ENCODE results near the gene CABYR. TPM values are rescaled to one million over a fixed set of nuclear protein-coding genes. Genes with fewer than 3 reads are reported as not detected.

Gene CABYR
- total RNA-seq, 1 donor from 2014 or later = 0.49 TPM

DNA sequence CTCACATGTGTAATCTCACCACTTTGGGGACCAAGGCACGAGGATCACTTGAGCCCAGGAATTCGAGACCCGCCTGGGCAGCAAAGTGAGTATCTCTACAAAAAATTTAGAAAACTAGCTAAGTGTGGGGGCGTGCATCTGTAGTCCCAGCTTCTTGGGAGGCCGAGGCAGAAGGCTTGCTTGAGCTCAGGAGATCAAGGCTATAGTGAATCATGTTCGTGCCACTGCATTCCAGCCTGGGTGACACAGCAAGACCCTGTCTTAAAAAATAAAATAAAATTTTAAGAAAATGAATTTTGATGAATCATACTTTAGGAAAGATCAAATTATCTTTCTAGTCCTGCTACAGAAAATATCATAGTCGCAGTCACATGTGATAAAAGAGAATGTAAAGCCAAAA lies 46.9 kb downstream of the CABYR start:
- DNase-seq (ENCODE audit: low spot score) = no peak
- Mint-ChIP-seq H3K4me1 (ENCODE audit: low read depth) (no peaks in the 10 kb centered on the region), H3K9me3 (no peaks in the 10 kb centered on the region), H3K4me3 (no peak overlapping the region), H3K27ac (no peak overlapping the region), H3K36me3 (ENCODE audit: low read depth) (no peaks in the 10 kb centered on the region), H3K27me3 (ENCODE audit: insufficient read depth) (peaks cover 5% of the 10 kb centered on the region)
- intact Hi-C loops (cut with micrococcal nuclease) = no loop called here

DNA sequence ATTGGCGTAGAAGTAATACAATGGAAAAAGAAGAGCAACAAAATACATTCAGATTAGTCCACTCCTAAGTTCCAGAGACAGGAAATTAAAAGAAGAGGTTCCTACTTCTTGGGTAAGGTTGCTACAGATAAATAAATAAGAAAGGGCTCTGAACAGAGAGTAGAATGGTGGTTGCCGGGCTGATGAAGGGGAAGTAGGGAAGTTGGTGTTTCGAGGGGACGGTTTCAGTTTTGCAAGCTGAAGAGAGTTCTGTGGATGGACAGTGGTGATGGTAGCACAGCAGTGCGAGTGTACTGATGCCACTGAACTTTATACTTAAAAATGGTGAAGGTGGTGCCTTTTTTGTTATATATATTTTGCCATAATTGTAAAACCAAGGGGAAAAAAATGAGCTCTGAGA lies 48.2 kb downstream of the CABYR start:
- H3K4me1 Mint-ChIP-seq (ENCODE audit: low read depth) = no peaks in the 10 kb centered on the region
- H3K4me3 Mint-ChIP-seq = no peak overlapping the region
- no peak overlapping the region for H3K27ac Mint-ChIP-seq
- no peaks in the 10 kb centered on the region for H3K36me3 Mint-ChIP-seq (ENCODE audit: low read depth)
- no peaks in the 10 kb centered on the region for H3K9me3 Mint-ChIP-seq
- no peak for DNase-seq (ENCODE audit: low spot score)
- intact Hi-C loops (cut with micrococcal nuclease) = no loop called here
- peaks cover 5% of the 10 kb centered on the region for H3K27me3 Mint-ChIP-seq (ENCODE audit: insufficient read depth)

DNA sequence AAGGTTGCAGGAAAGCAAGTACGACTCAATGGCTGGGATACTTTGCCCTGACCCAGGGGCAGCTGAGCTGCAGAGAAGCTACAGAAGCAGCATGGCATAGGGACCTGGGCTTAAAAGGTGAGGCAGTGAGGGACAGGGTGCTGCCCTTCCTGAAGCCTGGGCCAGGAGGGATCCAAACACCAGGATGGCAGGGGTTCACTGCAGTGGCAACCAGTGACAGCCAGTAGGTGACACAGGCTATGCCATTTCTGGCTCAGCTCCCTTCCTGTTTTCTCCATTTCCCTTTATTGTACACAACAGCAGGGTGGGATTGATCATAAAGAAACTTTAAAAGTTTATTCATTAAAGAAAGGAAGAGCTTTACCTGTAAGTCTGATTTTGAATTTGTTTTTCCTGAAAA lies 48.8 kb downstream of the CABYR start:
- H3K4me3 Mint-ChIP-seq = no peak overlapping the region
- no peaks in the 10 kb centered on the region for H3K36me3 Mint-ChIP-seq (ENCODE audit: low read depth)
- peaks cover 8% of the 10 kb centered on the region for H3K27me3 Mint-ChIP-seq (ENCODE audit: insufficient read depth)
- H3K27ac Mint-ChIP-seq = no peak overlapping the region
- no peaks in the 10 kb centered on the region for H3K4me1 Mint-ChIP-seq (ENCODE audit: low read depth)
- H3K9me3 Mint-ChIP-seq = no peaks in the 10 kb centered on the region
- intact Hi-C loops (cut with micrococcal nuclease) = no loop called here
- DNase-seq (ENCODE audit: low spot score) = no peak

DNA sequence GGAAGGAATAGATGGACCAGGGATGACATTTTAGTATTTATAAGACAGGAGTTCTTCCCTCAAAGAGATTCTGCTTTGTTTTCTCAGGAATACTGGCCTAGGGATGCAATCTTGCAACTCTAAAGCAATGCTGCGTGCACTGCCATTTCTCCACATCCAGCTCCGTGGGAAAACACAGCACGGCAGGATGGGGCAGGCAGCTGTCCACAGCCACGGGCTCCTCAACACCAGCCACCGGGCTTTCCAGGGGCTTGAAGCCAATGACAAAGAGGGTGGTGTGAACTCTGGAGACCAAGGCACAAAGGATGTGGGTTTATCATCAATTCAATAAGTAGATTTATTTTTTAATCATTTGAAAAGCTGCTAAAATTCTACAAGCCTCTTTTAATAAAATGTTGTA lies 49.3 kb downstream of the CABYR start:
- Mint-ChIP-seq H3K27me3 (ENCODE audit: insufficient read depth) (peaks cover 12% of the 10 kb centered on the region), H3K4me1 (ENCODE audit: low read depth) (no peaks in the 10 kb centered on the region), H3K36me3 (ENCODE audit: low read depth) (no peaks in the 10 kb centered on the region), H3K27ac (no peak overlapping the region), H3K4me3 (no peak overlapping the region), H3K9me3 (no peaks in the 10 kb centered on the region)
- no peak for DNase-seq (ENCODE audit: low spot score)
- intact Hi-C loops (cut with micrococcal nuclease) = no loop called here

DNA sequence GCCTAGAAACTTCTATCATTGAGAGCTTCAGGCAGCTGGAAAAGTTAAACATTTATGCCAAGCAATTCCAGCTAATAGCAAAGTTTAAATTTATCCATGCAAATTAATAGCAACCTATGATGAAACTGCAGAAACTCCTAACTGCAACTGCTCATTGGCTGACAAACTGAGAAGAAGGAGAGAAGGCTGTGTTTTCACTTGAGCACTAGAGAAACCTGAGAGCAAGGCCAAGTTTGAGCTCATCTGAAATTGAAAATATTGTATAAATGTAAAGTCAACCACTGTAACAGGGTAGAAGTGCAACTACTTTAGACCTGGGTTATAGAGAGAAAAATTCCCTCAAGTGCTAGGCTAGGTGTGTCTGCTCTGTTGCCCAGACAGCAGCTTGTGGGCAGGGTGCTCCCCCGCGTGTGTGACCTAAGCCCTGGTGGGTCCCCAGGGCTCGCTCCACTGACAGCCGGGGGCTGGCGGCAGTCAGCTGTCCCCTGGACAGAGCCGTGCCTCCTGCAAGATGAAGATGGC lies 50.2 kb downstream of the CABYR start:
- intact Hi-C loops (cut with micrococcal nuclease) = no loop called here
- DNase-seq (ENCODE audit: low spot score) = no peak

DNA sequence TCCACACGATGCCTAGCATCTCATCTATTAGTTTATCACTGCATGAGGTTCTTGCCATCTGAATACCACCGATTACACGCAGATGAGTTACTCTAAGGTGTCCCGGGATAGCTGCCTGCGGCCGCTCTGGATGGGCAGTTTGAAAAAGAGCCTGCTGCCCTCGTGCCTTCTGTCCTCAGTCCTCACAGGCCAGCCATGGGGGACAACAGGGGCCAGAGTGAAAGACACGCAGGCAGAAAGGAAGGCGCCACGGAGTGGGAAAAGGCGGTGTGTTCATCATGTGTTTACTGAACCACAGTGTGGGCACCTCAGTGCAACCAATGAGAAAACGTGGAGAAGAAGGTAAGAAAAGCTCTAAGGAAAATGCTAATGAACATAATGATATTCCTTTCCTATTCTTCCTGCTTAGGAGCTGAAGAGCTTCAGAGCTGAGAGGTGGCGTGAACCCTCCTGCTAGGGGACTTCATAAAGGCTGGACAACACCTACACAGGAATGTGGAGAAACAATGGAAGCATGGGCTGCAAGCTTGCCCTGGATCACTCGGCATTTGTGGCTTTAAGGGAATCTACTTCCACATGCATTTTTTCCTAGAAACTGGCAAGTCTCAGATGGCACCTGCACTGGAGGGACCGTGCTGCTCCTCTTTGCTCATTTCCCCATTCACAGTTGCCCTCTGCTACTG lies 50.9 kb downstream of the CABYR start:
- no peak overlapping the region for H3K27ac Mint-ChIP-seq
- intact Hi-C loops (cut with micrococcal nuclease) = no loop called here
- no peak overlapping the region for H3K4me3 Mint-ChIP-seq
- H3K9me3 Mint-ChIP-seq = no peaks in the 10 kb centered on the region
- no peaks in the 10 kb centered on the region for H3K36me3 Mint-ChIP-seq (ENCODE audit: low read depth)
- H3K4me1 Mint-ChIP-seq (ENCODE audit: low read depth) = no peaks in the 10 kb centered on the region
- H3K27me3 Mint-ChIP-seq (ENCODE audit: insufficient read depth) = peaks cover 12% of the 10 kb centered on the region
- no peak for DNase-seq (ENCODE audit: low spot score)

More for the DNA sequence above, 50.2 kb downstream of the CABYR start:
- no peak overlapping the region for H3K27ac Mint-ChIP-seq
- H3K9me3 Mint-ChIP-seq = no peaks in the 10 kb centered on the region
- no peaks in the 10 kb centered on the region for H3K36me3 Mint-ChIP-seq (ENCODE audit: low read depth)
- no peak overlapping the region for H3K4me3 Mint-ChIP-seq
- peaks cover 12% of the 10 kb centered on the region for H3K27me3 Mint-ChIP-seq (ENCODE audit: insufficient read depth)
- H3K4me1 Mint-ChIP-seq (ENCODE audit: low read depth) = no peaks in the 10 kb centered on the region

DNA sequence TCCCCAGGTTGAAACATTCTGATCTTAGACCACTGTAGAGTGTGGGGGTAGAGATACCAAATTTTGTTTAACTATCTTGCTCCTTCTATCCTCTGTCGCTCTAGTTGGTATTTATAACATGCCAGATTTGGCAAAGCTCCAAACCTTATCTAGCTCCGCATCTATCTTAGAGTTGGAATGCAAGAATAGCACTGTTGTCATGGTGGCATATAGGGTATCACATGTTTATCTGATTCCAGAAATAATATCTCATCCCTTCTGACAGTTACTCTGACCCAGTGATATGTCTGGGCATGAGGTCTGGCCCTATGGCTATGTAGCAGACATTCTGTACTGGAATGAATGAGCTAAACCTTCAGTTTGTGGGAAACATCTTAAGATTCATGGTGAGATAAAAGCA lies 51.7 kb downstream of the CABYR start:
- Mint-ChIP-seq H3K4me3 (no peak overlapping the region), H3K4me1 (ENCODE audit: low read depth) (no peaks in the 10 kb centered on the region), H3K9me3 (no peaks in the 10 kb centered on the region), H3K27ac (no peak overlapping the region), H3K36me3 (ENCODE audit: low read depth) (no peaks in the 10 kb centered on the region), H3K27me3 (ENCODE audit: insufficient read depth) (peaks cover 12% of the 10 kb centered on the region)
- intact Hi-C loops (cut with micrococcal nuclease) = no loop called here
- no peak for DNase-seq (ENCODE audit: low spot score)

DNA sequence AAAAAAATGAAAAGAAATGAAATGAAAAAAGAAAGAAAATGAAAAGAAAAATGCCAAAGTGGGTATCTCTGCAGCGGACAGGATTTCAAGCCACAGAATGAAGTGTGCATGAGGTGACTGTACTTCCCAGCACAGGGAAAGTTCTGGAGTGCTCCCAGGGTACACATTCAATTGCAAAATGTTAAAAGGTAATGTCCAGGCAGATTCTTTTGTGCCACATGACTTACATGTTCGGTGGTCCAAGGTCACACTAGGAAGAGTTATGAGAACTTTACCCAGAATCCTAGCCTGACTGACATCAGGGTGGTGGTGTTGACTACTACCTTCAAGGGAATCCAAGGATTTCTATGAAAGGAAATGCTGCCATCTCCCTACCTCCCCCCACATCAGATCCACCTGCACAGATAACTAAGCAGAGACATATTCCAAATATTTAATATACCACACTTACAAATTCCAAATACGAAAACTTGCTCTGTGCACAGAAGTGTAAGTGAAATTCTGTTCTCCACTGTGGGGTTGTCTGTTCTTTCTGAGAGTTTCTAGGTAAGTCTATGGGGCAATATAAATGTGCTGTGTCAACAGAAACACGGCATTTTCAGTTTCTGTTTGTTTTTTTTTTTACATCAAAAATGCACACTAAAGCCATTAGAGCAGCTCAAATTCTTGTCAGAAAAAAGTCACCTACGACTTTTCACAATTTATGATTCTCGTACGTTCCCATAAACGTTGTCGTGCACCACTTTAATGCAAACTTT lies 56.6 kb downstream of the CABYR start:
- H3K4me1 Mint-ChIP-seq (ENCODE audit: low read depth) = no peaks in the 10 kb centered on the region
- no peaks in the 10 kb centered on the region for H3K36me3 Mint-ChIP-seq (ENCODE audit: low read depth)
- DNase-seq (ENCODE audit: low spot score) = no peak
- no peak overlapping the region for H3K4me3 Mint-ChIP-seq
- peaks cover 11% of the 10 kb centered on the region for H3K27me3 Mint-ChIP-seq (ENCODE audit: insufficient read depth)
- no peak overlapping the region for H3K27ac Mint-ChIP-seq
- H3K9me3 Mint-ChIP-seq = no peaks in the 10 kb centered on the region
- intact Hi-C loops (cut with micrococcal nuclease) = no loop called here

DNA sequence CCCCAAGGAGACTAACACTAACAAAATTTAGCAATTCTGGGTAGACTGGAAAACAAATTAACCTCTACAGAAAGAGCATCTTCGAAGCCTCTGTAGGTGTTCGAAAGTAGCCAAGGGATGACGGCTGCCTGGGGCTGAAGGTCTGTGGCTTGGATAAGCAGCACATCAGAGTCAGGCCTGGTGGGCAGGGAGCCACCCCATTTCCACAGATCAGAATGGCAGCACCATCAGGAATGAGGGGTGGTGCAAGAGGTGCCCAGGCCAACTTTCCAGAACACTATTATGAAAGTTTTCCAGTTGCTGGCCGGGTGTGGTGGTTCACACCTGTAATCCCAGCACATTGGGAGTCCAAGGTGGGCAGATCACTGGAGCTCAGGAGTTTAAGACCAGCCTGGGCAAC lies 57.9 kb downstream of the CABYR start:
- H3K27me3 Mint-ChIP-seq (ENCODE audit: insufficient read depth) = peaks cover 10% of the 10 kb centered on the region
- intact Hi-C loops (cut with micrococcal nuclease) = no loop called here
- no peaks in the 10 kb centered on the region for H3K9me3 Mint-ChIP-seq
- H3K4me1 Mint-ChIP-seq (ENCODE audit: low read depth) = no peaks in the 10 kb centered on the region
- H3K36me3 Mint-ChIP-seq (ENCODE audit: low read depth) = no peaks in the 10 kb centered on the region
- H3K27ac Mint-ChIP-seq = no peak overlapping the region
- DNase-seq (ENCODE audit: low spot score) = no peak
- no peak overlapping the region for H3K4me3 Mint-ChIP-seq

DNA sequence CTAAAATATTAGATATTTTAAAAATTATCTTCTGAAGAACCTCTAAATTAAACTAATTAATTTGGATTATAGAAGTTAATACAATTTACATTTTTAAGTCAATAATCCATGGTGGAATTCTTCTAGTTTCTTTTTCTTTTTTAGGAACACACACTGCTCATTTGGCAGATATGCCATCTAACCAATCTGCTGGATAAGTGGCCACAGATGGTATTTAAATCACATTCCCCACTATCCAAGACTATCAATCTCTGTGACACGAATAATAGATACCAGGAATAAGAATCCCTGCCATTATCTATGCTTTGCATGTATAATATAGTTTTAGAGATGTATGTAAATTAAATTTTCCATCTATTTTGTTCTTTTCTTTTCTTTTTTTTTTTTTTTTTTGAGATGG lies 58.5 kb downstream of the CABYR start:
- Mint-ChIP-seq H3K36me3 (ENCODE audit: low read depth) (no peaks in the 10 kb centered on the region), H3K4me1 (ENCODE audit: low read depth) (no peaks in the 10 kb centered on the region), H3K9me3 (no peaks in the 10 kb centered on the region), H3K27me3 (ENCODE audit: insufficient read depth) (peaks cover 9% of the 10 kb centered on the region), H3K27ac (no peak overlapping the region), H3K4me3 (no peak overlapping the region)
- intact Hi-C loops (cut with micrococcal nuclease) = no loop called here
- no peak for DNase-seq (ENCODE audit: low spot score)

DNA sequence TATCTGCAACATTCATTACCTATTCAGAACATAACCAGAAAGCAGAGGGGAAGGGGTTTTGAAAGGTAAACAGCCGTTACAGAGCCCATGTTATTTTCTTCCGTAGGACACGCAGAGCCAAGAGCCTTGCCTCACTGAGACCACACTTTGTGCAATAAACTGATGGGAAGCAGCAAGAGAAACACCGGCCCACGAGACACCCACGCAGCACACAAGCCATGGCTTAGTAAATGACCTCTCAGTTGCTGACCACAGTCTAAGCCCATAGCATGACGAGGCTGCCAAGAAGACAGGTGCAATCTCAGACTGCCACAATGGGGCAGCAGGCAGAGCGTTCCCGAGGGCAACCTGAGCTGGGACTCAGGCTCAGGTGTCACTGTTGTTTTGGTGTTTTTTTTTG lies 59.6 kb downstream of the CABYR start:
- intact Hi-C loops (cut with micrococcal nuclease) = no loop called here

DNA sequence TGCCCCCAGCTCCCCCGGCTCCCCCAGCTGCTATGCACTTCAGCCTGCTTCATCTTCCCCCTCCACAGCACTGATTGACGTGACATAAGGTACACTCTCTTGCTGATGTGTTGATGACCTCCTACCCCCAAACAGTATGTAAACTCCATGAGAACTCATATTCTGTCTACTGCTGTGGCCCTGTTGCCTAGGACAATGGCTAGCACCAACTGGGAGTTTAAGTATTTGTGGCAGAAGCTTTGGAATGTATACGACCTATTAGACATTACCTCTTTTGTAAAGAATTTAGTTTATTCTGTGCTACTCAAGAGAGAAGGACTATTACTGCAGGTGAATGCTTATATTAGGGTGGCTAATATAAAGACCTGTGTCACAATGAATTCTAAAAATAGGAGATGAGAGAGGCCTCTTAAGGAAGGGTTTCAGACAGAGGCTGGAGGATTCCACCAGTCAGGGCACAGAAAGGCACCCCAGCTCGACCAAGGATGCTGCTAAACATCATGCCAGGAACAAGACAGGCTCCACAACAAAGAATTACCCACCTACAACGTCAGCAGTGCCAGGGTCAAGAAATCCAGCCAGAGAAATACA lies 60.6 kb downstream of the CABYR start:
- H3K27ac Mint-ChIP-seq = no peak overlapping the region
- no peak overlapping the region for H3K4me3 Mint-ChIP-seq
- H3K9me3 Mint-ChIP-seq = no peaks in the 10 kb centered on the region
- H3K36me3 Mint-ChIP-seq (ENCODE audit: low read depth) = no peaks in the 10 kb centered on the region
- intact Hi-C loops (cut with micrococcal nuclease) = no loop called here
- H3K4me1 Mint-ChIP-seq (ENCODE audit: low read depth) = no peaks in the 10 kb centered on the region
- H3K27me3 Mint-ChIP-seq (ENCODE audit: insufficient read depth) = peaks cover 8% of the 10 kb centered on the region
- no peak for DNase-seq (ENCODE audit: low spot score)

More for the DNA sequence above, 59.6 kb downstream of the CABYR start:
- H3K27me3 Mint-ChIP-seq (ENCODE audit: insufficient read depth) = peaks cover 3% of the 10 kb centered on the region
- H3K4me1 Mint-ChIP-seq (ENCODE audit: low read depth) = no peaks in the 10 kb centered on the region
- H3K27ac Mint-ChIP-seq = no peak overlapping the region
- no peak overlapping the region for H3K4me3 Mint-ChIP-seq
- H3K36me3 Mint-ChIP-seq (ENCODE audit: low read depth) = no peaks in the 10 kb centered on the region
- H3K9me3 Mint-ChIP-seq = no peaks in the 10 kb centered on the region
- DNase-seq (ENCODE audit: low spot score) = no peak

Measured in activated T-helper 1 cell treated with anti-CD3 and anti-CD28 coated beads, Interleukin-12 subunit alpha, Interleukin-12 subunit beta, Interleukin-2, Interleukin-4 antibody, amounts not matched to agents 30 ng/mL and 10 ng/mL and 1 ng/mL, durations not matched to agents 14 hours and 24 hours and 36 hours (primary cell).